Measurements from ENCODE around the gene CCDC80.

The CCDC80 gene

GRCh38 chr3:112638327-112639020, 2.5 kb downstream of the CCDC80 start:
- no peak for TF ChIP-seq ZFX (IDR thresholded peaks at IDR 0.05)
- TF ChIP-seq CTCF (conservative IDR thresholded peaks at IDR 0.05), result no peak
- H3K27ac ChIP-seq, result no peak overlapping the region

GRCh38 chr3:112637700-112638099, 3.2 kb downstream of the CCDC80 start:
- no peak overlapping the region for H3K27ac ChIP-seq

GRCh38 chr3:112635674-112636073, 5.3 kb downstream of the CCDC80 start:
- no peak for TF ChIP-seq CTCF (conservative IDR thresholded peaks at IDR 0.05)
- TF ChIP-seq ZFX (IDR thresholded peaks at IDR 0.05), result no peak
- no peak overlapping the region for H3K27ac ChIP-seq

More at GRCh38 chr3:112637700-112638099, 3.2 kb downstream of the CCDC80 start:
- TF ChIP-seq CTCF (conservative IDR thresholded peaks at IDR 0.05) (no peak), ZFX (IDR thresholded peaks at IDR 0.05) (no peak)

GRCh38 chr3:112634786-112635541, 6.0 kb downstream of the CCDC80 start:
- TF ChIP-seq CTCF (conservative IDR thresholded peaks at IDR 0.05), result no peak
- no peak for TF ChIP-seq ZFX (IDR thresholded peaks at IDR 0.05)
- H3K27ac ChIP-seq, result no peak overlapping the region

GRCh38 chr3:112633757-112634156, 7.2 kb downstream of the CCDC80 start:
- TF ChIP-seq ZFX (IDR thresholded peaks at IDR 0.05), result no peak
- no peak for TF ChIP-seq CTCF (conservative IDR thresholded peaks at IDR 0.05)
- H3K27ac ChIP-seq, result no peak overlapping the region

GRCh38 chr3:112633191-112633590, 7.8 kb downstream of the CCDC80 start:
- TF ChIP-seq CTCF (conservative IDR thresholded peaks at IDR 0.05) (no peak), ZFX (IDR thresholded peaks at IDR 0.05) (no peak)
- H3K27ac ChIP-seq, result no peak overlapping the region

- no peak overlapping the region for H3K27ac ChIP-seq
- TF ChIP-seq ZFX (IDR thresholded peaks at IDR 0.05), result no peak
- TF ChIP-seq CTCF (conservative IDR thresholded peaks at IDR 0.05), result no peak
These were observed 8.3 kb downstream of the CCDC80 start for GRCh38 chr3:112632596-112632995.

All from C4-2B (cell line).